H1 (cell line): ENCODE data around the gene MTFR1L.

ENCODE experiments used
- ATF2 ChIP-seq: IDR thresholded peaks from 2 replicates; pipeline ENCODE4 v1.6.1; 2012; ENCODE audit warnings: low read length, inconsistent platforms
- BRCA1 ChIP-seq: IDR thresholded peaks from 2 replicates; pipeline ENCODE4 v1.6.1; 2012; ENCODE audit warnings: low read depth, low read length, improper control_type of control experiment
- TAF1 ChIP-seq: IDR thresholded peaks from 2 replicates; pipeline ENCODE4 v1.6.1; 2011; ENCODE audit warnings: mild to moderate bottlenecking, low read depth, low read length

- TF ChIP-seq TAF1 (no peak), ATF2 (no peak), BRCA1 (no peak)
Observed at GRCh38 chr1:25785333-25786067, 34.3 kb upstream of the MTFR1L start.
